GM12801 (cell line): ENCODE measurements around the gene TERB1.

Source experiments
- CTCF ChIP-seq: IDR thresholded peaks from one replicate; pipeline ENCODE4 v1.5.1; 2011; ENCODE audit warnings: control low read depth; ENCODE audit not compliant: insufficient read length; ENCODE audit errors: extremely low read depth

Gene TERB1

GRCh38 chr16:66787427-66787826, 14.0 kb downstream of the TERB1 start:
- TF ChIP-seq CTCF, result no peak

- TF ChIP-seq CTCF, result no peak
Measured at GRCh38 chr16:66786551-66786950, 14.8 kb downstream of the TERB1 start.

- TF ChIP-seq CTCF, result no peak
Measured at GRCh38 chr16:66776457-66776856, 24.9 kb downstream of the TERB1 start.

- TF ChIP-seq CTCF, result no peak
Measured at GRCh38 chr16:66774981-66775380, 26.4 kb downstream of the TERB1 start.

GRCh38 chr16:66758086-66758485, 43.3 kb downstream of the TERB1 start:
- no peak for TF ChIP-seq CTCF

GRCh38 chr16:66754819-66755218, 46.6 kb downstream of the TERB1 start:
- no peak for TF ChIP-seq CTCF

- no peak for TF ChIP-seq CTCF
Measured at GRCh38 chr16:66754211-66754610, 47.2 kb downstream of the TERB1 start.

- TF ChIP-seq CTCF, result no peak
Measured at GRCh38 chr16:66752958-66753357, 48.4 kb downstream of the TERB1 start.
